ENCODE measurements around the gene MGA.

DNA sequence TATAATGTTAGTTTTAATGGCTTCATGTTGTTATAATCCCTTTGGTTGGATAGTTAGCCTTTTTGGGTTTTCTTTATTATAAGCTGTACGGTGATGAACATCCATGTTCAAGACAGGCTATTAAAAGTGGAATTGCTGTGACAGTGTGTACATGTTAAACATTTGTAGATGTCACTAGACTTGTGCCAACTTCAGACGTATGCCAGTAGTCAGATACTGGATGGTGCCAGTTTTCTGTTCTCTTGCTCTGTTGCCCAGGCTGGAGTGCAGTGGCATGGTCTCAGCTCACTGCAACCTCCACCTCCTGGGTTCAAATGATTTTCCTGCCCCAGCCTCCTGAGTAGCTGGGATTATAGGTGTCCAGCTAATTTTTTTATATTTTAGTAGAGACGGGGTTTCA, 54.1 kb downstream of the MGA start:
- TF ChIP-seq, protein P1, sequence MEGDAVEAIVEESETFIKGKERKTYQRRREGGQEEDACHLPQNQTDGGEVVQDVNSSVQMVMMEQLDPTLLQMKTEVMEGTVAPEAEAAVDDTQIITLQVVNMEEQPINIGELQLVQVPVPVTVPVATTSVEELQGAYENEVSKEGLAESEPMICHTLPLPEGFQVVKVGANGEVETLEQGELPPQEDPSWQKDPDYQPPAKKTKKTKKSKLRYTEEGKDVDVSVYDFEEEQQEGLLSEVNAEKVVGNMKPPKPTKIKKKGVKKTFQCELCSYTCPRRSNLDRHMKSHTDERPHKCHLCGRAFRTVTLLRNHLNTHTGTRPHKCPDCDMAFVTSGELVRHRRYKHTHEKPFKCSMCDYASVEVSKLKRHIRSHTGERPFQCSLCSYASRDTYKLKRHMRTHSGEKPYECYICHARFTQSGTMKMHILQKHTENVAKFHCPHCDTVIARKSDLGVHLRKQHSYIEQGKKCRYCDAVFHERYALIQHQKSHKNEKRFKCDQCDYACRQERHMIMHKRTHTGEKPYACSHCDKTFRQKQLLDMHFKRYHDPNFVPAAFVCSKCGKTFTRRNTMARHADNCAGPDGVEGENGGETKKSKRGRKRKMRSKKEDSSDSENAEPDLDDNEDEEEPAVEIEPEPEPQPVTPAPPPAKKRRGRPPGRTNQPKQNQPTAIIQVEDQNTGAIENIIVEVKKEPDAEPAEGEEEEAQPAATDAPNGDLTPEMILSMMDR (IDR thresholded peaks at IDR 0.05; ENCODE audit: extremely low read depth in 1 of 2, insufficient read depth in 1 of 2, low read depth in 1 of 2, low read length in 2 of 2), result no peak
- TF ChIP-seq MYC (IDR thresholded peaks at IDR 0.05; ENCODE audit: low read depth, low read length) (no peak), POLR2A (IDR thresholded peaks at IDR 0.05; ENCODE audit: low read depth, low read length) (no peak), GATA2 (IDR thresholded peaks at IDR 0.05; ENCODE audit: insufficient read depth, insufficient read length, low read depth, low read length) (no peak), POLR2AphosphoS5 (IDR thresholded peaks at IDR 0.05; ENCODE audit: insufficient read depth, low read depth, low read length) (no peak), EZH2 (IDR thresholded peaks at IDR 0.05; ENCODE audit: borderline replicate concordance, low read depth, low read length, severe bottlenecking) (no peak), FOS (IDR thresholded peaks at IDR 0.05; ENCODE audit: borderline replicate concordance, insufficient read depth, low read length) (no peak)
- TF ChIP-seq, protein P2, sequence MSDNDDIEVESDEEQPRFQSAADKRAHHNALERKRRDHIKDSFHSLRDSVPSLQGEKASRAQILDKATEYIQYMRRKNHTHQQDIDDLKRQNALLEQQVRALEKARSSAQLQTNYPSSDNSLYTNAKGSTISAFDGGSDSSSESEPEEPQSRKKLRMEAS (IDR thresholded peaks at IDR 0.05; ENCODE audit: insufficient read depth, insufficient read length), result no peak

Measured in endothelial cell of umbilical vein (primary cell).